ENCODE measurements around the gene RMDN3.

The RMDN3 gene

DNA sequence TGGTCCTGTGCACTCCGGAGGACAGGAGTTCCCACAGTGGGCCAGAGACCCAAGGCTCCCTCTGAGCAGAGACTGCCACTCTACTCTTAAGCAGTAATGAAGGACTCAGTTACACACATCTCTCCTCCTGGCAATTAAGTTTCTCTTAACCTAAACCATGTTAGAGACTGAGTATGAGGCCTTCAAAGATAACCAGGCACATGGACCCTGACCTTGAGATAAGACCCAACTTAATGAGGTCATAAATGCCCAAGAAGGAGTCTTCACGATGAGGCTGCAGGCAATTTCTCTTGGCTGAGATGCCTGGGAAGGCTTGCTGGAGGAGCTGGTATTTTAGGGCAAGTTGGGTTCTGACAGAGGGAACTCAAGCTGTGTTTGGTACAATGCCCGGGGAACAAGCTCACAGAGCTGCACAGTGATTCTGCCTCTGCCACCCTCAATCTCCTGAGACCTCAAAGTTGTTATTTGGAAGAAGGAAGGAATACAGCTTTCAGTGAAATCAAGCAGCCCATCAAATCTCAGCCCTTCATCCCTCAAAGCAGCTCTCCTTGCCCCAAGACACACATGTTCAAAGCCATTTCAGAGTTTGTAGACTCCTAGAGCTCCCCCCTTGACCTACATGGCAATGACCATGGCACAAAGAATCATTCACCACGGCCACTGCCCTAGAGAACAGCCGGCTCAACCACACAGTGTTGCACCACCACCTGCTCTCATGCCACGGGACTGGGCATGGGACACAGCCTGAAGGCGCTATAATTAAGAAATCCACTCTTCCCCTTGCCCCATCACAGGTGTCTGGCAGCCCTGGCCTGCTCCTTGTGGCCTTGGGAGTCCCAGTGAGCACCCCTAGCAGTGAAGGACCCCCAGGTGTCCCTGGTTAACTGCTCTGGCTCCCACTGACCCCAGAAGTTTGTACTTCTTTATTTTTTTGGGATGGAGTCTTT, 7.1 kb downstream of the RMDN3 start:
- DNase-seq (ENCODE audit: low spot score), result no peak

DNA sequence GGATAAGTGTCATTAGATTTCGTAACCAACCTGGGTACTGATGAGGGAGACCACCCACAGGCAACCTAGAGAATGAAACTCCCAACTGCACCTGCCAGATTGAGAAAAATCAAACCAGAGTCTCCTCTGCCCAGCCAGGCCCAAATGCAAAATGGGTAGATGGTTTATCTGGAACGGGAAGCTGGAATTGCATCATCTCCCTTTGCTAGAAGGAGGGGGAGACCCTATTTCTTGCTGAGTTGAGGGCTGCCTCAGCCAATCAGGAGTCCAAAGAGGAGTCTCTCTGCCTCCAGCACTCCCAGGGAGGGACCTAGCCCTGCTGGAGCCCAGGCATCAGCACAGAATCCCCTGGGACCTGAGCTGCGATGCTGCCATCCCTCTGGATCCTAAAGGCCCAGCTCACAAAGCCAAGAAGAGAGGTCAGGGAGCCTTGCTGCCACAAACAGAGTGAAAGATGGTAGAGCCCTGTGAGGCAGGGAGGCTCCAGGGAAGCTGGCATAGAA, 8.1 kb downstream of the RMDN3 start:
- DNase-seq (ENCODE audit: low spot score), result no peak

DNA sequence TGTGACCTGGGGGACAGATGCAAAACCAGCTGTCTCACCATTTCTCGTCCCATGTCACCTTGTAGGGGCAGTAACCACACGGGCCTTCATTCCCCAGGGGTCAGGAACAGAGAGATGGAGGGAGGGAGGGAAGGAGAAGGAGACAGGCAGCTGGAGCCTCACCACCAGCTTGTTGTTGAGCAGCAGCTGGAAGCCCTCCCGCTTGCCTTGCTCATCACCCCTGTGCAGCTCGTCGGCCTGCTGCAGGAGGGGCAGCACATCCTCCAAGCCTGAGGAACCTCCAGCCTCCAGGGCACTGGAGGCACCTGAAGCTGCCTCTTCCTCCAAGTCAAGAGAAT, 10.3 kb downstream of the RMDN3 start:
- DNase-seq (ENCODE audit: low spot score), result no peak

DNA sequence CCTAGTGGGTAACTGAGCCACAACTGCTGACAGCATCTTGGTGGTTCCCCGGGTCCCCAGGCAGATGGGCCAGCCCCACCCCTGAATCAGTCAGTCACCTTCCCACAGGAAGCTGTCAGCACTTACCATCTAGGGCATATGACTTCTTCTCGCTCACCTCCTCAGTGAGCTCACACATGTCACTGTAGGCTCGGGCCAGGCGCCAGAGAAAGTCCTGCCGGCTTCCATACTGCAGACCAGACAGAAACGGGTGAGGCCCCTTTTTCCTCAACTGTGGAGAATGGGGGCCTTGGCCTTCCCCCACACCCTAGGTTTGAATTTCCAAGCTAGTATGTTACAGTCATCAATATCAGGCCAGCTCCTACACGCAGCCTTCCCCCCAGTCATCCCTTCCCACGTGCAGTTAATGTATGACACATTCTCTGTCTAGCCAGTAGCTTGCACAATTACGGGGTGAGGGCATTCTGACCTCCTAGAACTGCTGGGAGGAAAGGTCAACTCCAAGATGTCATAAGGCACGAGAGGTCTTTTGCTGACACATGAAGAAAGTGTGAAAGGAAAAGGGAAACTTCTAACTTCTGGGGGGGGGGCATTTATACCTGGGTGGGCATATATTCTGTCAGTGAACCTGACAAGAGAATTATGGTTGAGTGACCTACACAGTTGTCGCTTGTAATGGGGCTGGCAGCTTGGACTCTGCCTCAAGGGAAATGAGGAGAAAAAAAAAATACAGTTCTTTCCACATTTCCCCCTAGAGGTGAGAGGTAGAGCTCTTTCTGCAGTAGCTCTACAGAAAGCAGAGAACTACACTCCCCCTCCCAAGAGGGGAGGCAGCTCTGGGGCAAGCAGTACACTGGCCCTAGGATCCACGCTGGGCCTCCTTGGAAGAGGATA, 10.9 kb downstream of the RMDN3 start:
- no peak for DNase-seq (ENCODE audit: low spot score)

DNA sequence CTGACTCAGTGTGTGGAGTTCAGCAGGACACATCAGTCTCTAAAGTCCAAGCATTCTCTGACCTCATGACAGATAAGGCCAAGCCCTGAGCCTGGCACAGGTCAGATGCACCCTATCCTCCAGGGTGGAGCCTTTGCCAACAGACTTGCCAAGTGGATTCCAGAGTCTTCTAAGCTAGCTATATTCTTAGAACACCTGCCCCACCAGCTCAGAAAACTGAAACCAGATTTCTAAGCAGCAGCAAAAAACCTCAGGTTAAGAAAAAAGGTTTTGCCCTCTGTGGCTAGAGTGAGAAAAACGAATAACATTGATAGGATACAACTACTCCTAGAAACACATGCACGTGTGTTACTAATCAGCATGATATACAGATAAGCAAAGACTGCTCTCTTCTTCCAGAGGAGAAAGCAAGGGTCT, 11.6 kb downstream of the RMDN3 start:
- no peak for DNase-seq (ENCODE audit: low spot score)

DNA sequence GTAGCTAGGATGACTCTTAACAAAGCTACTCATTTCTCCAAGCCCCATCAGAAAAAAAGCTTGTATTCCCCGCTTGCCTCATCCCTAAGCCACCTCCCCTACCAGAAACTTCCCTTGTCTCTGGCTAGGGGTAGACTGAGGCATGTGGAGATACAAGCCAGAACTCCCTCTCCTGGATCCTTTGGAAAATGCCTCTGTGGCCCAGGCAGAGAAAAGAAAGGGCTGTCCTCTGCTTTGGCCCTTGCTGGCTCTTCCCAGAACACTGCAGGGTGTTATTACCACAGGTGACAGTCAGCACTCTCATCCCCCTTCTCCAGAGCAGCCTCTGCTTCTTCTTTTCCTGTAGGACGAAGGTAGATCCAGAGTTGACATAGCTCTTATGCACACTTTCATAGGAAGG, 15.2 kb downstream of the RMDN3 start:
- DNase-seq (ENCODE audit: low spot score), result no peak

DNA sequence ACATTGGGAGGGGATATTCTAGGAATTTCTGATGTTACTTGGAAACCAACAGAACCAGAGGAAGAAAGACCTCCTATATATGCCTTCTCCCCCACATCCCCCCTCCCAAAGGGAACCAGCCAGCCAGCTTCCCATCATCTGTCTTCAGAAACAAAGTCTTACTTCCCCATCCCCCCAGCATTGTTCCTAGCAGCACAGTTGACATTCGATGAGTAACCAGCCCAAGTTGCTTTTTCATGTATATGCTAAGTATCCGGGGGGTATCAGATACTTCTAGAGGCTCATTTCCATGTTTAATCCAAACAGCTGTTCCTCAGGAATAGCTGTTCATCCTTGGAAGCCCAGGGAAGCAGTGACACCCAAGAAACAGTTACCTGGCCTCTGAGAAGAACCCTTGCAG, 16.0 kb downstream of the RMDN3 start:
- DNase-seq (ENCODE audit: low spot score), result no peak

DNA sequence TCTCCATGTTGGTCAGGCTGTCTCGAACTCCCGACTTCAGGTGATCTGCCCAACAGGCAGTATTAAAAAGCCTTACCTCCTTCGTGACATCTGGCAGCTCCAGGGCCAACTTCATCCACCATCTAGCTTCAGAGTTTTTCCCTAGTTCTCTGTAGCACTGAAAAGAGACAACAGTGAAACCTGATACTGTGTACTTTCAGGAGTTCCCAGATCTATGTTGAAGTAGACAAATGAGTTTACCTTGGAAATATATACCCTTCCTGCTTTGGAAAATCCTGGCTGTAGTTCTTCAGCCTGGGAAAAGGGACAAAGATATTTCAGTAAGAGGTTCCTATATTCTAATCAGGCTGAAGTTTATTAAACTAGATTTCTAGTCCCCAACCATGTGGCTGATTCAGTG, 18.0 kb downstream of the RMDN3 start:
- DNase-seq (ENCODE audit: low spot score), result no peak

DNA sequence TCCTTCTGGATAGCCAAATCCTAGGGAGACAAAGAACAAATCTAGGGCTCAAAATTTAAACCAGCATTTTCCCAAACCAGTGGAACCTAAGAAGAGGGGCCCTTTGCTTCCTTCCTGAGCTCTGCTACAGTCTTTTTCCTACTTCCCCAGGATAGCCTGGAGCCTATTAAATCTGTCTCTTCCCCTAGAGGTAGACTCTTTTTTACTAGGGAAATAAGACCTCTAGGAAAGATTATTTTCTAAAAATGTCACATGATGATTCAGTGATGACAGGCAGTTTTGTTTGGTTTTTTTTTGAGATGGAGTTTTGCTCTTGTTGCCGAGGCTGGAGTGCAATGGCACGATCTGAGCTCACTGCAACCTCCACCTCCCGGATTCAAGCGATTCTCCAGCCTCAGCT, 18.5 kb downstream of the RMDN3 start:
- no peak for DNase-seq (ENCODE audit: low spot score)

DNA sequence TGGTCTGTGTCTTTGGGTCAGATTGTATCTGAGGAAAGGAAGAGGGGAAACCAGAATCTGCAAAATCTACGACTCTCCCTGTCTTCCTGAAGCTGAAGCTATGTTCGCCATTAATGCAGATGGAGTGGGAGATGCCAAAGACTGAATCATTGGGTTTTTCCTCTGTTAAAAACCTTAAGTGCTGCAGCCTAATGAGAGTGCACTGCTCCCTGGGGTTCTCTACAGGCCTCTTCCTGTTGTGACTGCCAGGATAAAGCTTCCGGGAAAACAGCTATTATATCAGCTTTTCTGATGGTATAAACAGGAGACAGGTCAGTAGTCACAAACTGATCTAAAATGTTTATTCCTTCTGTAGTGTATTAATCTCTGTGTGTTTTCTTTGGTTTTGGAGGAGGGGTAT, 24.0 kb downstream of the RMDN3 start:
- no peak for DNase-seq (ENCODE audit: low spot score)

DNA sequence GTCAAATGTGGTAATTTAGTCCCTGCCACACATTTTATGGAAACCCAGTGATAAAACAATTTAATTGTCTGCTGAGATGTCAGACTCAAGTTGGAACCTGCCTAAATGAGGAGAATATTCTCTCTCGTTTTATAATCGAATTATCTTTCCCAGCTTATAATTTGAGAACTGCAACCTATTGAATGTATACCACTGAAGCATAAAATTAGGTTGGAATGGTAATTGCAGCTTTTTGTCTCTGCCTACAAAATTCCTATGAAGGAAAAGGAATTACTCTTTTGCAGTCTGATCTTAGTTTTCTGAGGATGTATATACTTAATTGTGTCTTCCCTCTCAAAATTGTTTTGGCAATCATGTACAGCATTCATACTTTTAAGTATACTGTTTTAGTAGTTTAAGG, 31.1 kb downstream of the RMDN3 start:
- no peak for DNase-seq (ENCODE audit: low spot score)

DNA sequence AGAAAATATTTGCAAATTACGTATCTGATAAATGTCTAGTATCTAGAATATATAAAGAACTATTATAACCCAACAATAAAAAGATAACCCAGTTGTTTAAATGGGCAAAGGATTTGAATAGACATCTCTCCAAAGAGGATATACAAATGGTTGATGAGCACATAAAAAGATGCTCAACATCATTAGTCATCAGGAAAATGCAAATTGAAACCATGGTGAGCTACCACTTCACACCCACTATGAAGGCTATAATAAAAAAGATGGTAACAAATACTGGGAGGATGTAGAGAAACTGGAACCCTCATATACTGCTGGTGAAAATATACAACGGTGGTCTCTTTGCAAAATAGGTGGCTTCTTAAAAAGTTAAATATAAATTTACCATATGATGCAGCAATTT, 32.1 kb downstream of the RMDN3 start:
- DNase-seq (ENCODE audit: low spot score), result no peak

DNA sequence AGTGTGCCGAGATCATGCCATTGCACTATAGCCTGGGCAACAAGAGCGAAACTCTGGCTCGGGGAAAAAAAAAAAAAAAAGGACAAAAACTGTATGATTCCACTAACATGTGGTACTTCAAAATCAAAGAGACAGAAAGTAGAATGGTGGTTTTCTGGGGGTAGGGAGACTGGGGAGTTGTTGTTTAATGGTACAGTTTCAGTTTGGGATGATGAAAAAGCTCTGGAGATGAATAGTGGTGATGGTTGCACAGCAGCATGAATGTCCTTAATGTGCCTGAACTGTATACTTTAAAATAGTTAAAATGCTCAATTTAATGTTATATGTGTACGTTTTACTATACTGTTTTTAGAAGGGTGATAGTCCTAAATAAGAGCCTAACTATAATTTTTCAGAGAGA, 32.7 kb downstream of the RMDN3 start:
- no peak for DNase-seq (ENCODE audit: low spot score)

DNA sequence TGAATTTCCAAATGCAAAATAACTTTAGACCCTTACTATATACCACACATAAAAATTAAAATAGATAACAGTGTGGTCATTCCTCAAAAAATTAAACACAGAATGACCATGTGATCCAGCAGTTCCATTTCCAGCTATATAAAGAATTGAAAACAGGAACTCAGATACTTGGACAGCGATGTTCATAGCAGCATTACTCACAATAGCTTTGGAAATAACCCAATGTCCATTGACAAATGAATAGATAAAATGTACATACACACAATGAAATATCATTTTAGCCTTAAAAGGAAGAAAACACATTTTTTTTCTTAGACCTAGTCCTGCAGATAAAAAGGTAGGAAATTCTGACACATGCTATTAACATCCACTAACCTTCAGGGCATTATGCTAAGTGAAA, 33.4 kb downstream of the RMDN3 start:
- DNase-seq (ENCODE audit: low spot score), result no peak

DNA sequence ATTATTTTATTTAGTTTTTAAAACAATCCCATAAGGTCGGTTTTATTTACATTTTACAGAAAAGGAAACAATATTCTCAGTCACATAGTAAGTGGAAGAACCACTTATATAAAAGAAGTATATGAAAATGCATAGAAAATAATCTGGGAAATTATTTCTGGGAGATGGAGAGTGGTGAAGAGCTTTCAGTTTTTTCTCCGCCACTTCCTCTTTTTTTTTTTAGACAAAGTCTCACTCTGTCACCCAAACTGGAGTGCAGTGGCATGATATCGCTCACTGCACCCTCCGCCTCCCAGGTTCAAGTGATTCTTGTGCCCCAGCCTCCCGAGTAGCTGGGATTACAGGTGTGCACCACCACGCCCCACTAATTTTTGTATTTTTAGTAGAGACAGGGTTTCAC, 38.9 kb downstream of the RMDN3 start:
- DNase-seq (ENCODE audit: low spot score), result no peak

DNA sequence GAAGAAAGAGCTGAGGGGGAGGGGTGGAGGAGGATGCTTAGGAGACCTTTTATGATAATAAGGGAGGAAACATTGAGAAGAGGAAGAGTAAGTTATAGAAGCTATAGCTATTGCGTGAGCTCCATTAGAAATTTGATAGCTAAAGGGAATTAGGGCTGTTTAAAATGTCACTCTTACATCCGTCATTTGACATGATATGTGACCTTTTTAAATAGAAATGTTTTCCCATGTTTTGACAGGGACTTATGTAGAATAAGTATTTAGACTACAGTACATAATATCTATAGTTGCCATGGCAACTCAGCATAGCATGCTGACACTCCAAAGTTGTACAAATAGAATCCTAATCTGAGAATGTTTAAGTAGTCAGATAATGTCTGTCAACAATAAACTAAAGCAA, 40.9 kb downstream of the RMDN3 start:
- DNase-seq (ENCODE audit: low spot score), result no peak

DNA sequence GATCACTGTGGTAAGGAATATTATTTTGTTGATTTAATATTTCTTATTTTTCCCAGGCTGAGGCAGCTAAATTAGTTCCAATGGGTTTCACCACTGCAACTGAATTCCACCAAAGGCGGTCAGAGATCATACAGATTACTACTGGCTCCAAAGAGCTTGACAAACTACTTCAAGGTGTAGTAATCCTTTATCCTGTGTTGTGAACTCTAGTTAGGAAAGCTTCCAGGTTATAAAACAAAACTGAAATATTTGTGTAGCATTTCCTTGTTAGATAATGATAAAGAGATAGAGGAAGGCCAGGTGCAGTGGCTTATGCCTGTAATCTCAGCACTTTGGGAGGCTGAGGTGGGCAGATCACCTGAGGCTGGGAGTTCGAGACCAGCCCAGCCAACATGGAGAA, 48.9 kb downstream of the RMDN3 start:
- DNase-seq (ENCODE audit: low spot score), result no peak

DNA sequence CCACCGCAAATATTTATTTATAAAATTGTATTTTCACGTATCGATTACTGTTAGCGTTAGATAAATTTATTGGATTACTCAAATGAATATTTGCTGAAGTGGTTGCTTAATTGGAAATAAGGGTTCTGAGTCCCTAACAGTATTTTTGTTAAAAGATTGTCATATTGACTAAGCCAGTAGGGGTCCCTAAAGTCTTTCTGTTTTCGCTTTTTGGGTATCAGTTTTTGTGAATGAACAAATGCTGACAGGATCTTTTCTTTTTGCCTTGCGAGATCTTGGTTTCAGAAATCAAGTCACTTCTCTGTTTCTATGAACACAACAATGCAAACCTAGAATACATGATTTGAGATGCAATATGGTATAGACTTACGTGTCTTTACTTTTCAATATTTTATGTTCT, 53.0 kb downstream of the RMDN3 start:
- DNase-seq (ENCODE audit: low spot score), result peak; percentile 23

DNA sequence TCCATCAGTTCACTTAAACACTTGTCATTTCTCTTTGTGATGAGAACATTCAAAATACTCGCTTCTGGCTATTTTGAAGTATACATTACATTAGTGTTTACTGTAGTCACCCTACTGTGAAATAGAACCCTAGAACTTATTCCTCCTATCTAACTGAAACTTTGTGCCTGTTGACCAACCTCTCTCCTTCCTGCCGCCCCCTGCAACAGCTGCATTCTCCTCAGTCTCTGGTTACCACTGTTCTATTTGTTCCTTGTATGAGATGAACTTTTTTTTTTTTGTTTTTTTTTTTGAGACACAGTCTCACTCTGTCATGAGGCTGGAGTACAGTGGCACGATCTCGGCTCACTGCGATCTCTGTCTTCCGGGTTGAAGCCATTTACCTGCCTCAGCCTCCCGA, 57.1 kb downstream of the RMDN3 start:
- no peak for DNase-seq (ENCODE audit: low spot score)

DNA sequence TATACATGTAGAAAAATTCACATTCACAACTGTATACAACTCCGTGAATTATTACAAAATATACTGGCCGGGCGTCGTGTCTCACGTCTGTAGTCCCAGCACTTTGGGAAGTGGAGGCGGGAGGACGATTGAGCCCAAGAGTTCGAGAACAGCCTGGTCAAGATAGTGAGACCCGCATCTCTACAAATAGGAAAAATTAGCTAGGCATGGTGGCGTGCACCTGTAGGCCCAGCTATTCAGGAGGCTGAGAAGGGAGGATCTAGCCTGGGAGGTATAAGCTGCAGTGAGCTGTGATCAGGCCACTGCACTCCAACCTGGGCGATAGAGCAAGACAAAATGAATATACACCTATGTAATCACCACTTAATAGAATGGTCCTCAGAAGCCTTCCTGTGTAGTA, 58.8 kb downstream of the RMDN3 start:
- DNase-seq (ENCODE audit: low spot score), result no peak

DNA sequence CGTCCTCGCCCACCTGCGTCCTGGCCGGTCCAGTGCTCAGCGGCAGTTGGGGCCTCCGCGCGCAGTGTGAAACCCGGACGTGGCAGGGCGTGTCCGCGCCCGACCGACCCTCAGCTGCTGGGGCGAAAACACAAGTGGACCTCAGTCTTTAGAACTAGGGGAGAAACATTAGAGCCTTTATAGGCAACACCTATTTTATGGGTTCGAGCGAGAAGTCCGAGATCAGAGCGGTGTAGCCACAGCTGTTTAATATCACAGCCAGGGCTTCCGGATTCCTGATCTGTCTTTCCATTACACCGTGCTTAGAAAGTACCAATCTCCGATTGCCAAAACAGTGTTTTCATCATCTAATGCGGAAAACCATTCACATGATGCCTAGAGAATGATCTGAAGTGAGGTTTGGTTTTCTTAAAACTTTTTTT, 59.6 kb downstream of the RMDN3 start:
- DNase-seq (ENCODE audit: low spot score), result peak; percentile 12

DNA sequence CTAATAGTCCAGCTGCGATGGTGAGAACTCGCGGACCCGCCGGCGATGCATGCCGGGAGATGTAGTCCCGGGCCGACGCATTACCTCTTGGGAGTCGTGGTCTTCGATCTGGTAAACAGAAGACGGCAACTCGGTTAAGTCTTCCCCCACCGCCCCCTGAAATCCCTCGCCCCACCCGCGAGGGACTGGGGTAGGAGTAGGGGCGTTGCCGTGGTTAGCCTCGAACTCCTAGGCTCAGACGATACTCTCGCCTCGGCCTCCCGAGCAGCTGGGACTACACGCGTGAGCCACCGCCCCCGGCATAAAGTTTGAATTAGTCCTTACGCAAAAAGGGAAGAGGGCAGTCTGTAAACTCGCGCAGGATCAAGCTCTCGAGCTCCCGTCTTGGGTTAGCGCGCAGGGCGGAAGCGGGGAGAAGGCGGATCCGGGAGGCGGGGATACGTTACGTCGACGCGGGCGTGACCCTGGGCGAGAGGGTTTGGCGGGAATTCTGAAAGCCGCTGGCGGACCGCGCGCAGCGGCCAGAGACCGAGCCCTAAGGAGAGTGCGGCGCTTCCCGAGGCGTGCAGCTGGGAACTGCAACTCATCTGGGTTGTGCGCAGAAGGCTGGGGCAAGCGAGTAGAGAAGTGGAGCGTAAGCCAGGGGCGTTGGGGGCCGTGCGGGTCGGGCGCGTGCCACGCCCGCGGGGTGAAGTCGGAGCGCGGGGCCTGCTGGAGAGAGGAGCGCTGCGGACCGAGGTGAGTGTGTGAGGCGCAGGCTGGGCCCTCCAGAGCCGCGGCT, 60.2 kb downstream of the RMDN3 start, which contains the start of gene RAD51:
Gene RAD51, plus strand, starts transcription at position 487 of the 781 bp plus-strand sequence. CDS start 3,585 bp downstream, outside the sequence.
- peak; percentile 83 for DNase-seq (ENCODE audit: low spot score)
